AG08395 (cell line): ENCODE results near the gene OTOS.

Source experiments
- DNase-seq: peaks from one replicate; pipeline ENCODE4 v3.0.0; 2012; ENCODE audit warnings: mixed read lengths, low spot score

Gene OTOS

DNA sequence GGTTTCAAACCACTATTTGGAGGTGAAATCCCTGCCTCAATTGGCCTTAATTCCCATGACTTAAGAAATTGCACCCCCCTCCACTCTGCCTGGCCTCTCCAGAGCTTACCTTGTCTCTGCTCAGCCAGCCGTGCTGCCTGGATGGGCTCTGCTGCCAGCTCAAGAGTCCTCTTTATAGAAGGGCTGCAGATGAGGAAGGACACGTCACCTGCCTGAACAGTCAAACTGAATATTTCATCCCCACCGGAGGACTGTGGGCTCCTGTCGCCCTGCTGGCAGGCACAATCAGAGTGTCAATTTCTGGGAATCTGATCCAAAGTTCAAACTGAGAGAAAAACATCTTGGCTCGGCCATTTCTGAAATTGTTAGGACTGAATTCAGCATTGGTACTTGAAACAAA is at the start of gene OTOS:
Gene OTOS, minus strand, starts transcription at position 148 of the 400 bp plus-strand sequence. CDS start 332 bp downstream, outside the sequence.
- DNase-seq: no peak

DNA sequence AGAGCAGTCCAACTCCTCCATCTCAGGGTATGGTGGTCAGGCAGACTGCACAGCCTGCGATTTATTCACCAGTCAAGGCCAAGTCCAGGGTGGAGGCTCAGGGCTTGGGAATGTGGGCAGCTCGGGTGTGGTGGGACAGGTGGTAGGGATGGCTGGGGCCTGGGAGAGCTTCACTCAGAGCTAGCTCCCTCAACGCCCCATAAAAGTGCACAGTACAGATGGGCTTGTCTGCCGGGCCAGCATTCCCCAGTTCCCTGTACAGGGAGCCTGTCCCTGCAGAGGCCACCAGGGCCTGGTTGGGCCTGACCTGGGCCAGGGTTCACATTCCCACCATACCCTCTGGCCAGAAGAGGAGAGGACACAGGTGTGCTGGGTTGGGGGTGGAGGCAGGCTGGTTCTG is 49.2 kb upstream of the OTOS start:
- no peak for DNase-seq

DNA sequence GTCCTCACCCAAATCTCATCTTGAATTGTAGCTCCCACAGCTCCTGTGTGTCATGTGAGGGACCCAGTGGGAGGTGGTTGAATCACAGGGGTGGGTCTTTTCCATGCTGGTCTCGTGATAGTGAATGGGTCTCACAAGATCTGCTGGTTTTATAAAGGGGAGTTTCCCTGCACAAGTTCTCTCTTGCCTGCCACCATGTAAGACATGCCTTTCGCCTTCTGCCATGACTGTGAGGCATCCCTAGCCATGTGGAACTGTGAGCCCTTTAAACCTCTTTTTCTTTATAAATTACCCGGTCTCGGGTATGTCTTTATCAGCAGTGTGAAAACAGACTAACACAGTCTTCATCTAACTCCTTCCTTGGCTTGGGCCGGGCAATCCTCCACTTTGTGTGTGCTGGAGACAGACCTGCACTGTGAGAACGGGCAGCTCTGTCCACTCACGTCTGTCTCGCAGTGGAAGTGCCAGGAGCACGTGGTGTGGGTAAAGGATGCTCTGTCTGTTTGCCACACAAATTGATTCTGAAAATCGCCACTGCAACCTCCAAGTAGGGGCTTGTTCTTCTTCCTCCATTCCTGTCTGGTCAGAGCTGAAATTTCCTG is 47.6 kb upstream of the OTOS start:
- no peak for DNase-seq

DNA sequence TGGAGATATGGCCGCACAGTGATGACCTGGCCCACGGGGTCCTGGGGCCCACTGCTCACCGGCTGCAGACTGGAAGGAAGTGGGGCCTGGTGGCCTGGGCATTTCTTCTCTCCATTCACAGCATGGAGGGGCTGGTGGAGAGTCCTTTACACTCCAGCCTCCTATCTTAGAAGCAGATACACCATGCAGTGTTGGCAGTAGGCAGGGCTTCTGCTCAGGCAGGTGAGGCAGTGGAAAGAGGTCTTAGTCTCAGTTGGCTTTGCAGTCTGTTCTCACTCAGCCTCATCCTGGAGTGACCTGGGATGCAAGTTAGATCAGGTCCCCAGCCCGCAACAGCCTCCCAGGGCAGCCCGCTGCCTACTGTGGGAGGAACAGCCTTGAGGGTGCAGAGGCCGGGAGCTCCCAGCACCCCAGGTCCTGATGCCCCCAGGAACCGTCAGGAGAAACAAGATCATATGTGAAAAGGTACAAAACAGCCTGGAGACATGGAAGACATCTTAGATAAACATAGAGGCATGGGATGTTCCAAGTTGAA is 45.8 kb upstream of the OTOS start:
- no peak for DNase-seq

DNA sequence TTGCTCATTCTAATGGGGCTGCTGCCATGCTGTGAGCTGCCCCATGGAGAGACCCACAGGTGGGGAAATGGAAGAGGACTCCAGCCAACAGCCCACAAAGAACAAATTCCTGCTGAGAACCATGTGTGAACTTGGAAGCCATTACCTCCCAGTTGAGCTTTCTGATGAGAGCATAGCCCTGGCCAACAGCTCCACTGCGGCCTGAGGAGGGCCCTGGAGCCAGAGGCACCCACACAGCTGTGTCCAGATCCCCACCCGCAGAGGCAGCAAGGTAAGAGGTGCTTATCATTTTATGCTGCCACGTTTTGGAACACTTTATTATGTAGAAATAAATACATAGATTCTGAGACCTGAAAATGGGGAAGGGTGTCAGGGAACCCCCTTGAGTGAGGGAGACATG is 44.2 kb upstream of the OTOS start:
- no peak for DNase-seq

DNA sequence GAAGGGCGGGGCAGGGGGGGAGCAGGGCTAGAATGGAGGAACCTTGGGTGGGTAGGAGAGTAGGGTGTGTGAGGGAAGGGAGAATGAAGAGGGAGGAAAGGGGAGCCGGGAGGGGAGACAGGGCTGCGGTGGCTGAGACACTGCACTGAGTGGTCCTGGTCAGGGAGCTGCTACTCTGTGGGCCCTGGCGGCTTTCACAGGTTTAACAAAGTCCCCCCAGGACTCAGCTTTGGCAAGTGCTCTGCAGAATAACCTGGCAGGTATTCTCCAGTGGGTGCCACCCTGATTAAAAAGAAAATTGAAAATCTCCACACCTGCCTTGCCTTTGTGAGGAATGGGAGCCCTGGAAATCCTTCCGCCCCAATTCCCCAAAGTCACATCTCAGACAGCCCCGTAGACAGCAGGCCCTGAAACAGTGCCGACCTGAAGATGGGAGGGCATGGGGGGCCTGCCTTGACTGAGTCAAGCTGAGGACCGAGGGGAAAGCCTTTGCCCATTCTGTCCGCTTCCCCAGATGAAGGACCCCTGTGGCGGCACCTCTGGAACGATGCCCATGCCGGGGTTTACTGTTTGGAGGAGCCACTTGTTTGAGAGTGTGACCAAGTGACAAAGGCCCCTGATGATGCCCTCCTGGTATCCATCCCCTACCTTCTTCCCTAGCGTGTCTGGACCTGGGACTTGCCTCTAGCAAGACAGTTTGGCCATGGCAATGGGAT is 43.6 kb upstream of the OTOS start:
- no peak for DNase-seq

DNA sequence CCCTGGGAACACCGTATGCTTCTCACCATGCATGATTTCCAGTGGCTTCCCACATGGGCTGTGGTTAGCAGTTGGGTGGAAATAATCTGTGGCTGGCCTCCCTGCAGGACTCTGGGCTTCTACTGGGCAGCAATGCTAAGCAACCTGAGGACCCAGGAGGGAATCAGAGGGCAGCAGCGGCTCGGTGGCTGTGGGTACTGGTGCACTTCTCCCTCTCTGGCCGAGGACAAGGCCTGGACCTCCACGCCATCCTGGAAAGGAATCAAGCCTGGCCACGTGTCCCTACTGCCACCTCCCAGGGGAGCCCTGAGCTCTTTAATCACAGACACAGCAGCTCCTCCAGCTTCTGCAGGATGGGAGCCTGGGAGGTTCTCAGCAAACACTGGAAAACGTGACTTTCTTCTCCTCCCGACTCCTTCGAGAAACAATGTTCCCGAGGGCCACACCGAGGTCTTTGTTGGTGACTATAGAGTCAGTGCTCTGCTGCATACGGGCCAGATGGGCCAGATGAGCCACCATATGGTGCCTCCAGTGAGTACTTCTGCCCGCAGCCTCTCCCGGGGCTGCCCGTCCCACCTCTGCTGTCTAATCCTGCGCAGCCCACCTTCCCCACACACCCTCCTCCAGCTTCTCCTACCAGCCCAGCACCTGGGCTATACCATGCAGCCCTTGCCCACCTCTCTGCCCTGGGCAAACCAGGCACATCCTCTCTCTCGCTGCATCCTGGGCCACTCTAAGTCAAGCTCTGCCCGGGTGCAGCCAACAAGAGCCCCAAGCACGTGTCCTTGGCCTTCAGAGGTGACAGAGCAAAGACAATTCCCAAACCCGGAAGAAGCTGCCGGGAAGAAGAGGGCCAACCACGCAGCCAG is 42.8 kb upstream of the OTOS start:
- DNase-seq: no peak

DNA sequence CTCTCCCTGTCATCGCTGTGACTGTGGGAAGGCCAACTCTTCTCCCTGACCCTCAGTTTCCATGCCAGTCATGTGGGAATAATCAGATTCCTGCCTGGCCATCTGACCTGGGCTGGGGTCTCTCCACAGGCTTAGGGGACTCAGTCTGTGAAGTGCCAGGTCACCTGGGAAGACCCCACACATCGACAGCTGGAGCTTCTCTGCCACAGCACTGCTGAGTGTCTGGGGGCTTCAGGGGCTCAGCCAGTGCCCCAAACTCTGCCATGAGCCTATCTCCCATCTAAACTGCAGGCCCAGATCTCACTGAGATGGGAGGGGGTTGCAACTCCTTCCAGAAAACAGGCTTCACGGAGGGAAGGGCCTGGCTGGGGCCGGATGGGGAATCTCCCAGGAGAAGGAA is 42.0 kb upstream of the OTOS start:
- no peak for DNase-seq

DNA sequence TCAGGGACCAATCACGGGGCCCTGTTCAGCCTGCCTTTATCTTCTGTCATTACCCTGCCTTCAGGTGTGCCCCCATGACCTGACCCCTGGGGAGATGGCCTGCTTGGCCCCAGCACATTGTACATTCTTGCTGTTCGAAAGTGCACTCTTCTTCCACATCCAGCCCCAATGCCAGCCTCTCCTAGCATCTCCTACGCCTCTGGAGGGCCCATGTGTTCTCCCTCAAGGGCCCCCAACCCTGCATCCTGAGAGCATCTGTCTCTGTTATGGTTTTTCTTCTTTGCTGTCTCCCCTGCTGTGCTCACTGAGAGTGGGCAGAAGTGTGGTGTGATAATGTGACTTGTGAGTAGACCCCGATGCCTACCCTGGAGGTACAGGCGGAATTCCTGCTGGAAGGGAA is 41.5 kb upstream of the OTOS start:
- DNase-seq: no peak

DNA sequence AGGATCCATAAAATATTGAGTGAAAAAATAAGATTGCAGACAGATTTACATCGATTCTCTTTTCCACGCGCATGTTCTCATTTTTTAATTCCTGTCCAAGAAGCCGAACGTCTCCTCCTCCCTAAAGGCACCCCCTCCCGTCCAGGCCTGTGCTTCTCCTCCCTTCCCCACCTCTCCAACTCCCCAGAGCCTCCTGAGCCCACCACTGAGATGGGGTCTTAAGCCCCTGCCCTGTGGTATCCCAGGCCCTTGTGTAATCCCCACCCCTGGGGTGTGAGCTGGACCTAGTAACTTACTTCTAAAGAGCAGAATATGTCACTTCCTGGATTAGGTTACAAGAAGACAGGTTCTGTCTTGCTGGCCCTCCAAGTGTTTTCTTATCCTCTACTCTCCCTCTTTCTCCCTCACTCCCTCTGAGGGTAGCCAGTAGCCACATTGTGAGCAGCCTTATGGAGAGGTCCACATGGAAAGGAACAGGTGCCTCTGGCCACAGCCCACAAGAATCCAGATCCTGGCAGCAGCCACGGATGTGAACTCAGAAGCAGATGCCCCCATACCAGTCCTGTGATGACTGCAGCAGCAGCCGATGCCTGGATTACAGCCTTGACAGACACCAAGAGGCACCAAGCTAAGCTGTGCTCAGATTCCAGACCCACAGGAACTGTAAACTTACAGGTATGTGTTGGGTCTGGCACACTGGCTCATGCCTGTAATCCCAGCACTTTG is 39.6 kb upstream of the OTOS start:
- DNase-seq: no peak

DNA sequence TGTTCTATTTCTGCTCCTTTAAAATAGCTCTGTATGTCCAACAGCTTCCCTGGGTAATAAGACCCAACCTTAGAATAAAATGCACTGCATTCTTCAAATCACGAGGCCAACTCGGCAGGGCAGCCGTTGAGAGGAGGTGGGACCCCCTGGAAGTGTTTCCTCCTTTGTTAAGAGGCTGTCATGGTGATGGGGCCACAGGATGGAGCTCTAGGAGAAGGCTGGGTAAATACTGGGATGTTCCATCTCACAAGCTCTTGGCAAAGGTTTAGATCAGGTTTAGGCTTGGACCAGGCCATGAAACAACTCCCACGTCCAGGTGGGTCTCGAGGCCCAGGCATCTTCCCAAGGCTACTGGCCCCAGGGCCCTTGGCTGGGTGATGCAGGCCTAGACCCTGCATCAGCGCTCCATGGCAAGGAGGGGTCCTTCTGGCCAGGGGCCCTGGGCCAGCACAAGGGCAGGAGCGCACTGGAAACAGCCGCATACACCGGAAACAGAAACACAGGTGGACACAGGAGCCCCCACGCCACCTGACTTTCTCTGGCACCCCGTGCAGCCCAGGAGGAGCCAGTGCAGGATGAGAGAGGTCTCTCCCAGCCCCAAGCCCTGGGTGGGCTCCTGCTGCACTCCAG is 38.8 kb upstream of the OTOS start:
- no peak for DNase-seq

DNA sequence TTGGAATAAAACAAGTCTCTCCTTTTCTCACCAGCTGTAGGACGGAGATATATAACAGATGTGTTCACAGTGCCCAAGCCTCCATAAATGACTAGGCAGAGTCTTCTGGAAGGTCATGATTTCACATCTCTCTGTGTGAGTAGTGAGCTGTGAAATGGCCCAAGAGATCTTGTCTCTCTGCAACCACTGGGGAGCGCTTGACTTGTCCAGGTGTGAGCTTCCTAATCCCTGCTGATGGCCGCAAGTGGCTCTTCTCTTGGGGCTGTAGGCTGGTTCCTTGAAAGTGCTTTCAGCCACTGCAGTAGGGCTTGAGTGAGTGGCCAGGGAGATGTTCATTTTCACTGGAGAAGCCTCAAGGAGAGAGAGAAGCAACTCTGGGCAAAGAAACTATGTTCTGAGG is 38.1 kb upstream of the OTOS start:
- DNase-seq: no peak

DNA sequence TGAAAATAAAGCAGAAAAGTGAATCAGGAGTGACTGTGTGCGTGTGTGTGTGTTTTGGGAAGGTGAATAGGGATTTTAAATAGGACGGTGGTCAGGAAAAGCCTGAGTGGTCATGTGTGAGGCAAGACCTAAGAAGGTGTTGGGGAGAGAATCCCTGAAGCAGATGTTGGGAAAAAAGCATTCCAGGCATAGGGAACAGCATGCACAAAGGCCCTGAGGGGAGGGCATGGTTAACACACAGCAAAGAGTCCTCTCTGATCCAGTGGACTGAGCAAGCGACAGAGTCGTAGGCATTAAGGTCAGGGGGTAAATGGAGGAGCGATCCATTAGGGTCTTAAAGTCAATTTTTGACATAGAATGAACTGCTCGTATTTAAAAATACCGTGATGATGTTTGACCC is 34.0 kb upstream of the OTOS start:
- no peak for DNase-seq

DNA sequence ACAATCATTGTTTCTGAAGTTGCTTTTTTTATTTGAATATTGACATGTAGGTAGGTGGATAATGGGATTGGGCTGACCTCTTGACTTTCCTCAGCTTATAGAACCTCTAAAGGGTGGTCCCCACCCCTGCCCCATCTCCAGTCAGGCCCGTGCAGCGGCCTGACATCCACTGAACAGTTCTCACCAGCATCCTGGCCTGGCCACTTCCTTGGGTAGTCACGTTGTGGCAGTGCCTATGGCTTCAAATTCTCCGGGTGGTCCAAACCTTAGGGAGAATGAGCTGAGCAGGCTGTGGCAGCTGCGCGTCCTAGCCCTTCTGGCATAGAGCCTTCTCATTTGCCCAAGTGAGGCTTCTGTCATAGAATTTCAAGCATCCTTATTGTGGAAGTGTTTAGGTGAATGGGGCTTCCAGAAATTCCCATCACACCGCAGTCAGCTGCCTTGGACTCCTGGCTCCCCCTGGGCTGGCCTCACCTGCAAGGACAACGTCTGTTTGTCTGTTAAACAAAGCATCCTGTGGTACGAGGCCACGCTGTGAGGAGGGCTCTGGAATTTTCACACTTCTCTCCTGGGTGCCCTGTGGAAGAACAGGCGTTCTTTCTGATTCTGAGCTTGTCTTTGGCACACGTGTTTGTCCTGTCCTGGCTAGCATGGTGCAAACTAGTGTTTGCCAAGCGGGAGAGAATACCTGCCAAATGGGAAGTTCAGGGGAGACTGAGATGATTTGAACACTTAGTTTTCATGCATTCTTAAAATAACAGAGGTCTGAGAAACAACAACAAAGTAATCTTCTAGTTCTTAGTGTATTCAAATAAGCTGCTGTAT is 31.8 kb upstream of the OTOS start:
- no peak for DNase-seq

DNA sequence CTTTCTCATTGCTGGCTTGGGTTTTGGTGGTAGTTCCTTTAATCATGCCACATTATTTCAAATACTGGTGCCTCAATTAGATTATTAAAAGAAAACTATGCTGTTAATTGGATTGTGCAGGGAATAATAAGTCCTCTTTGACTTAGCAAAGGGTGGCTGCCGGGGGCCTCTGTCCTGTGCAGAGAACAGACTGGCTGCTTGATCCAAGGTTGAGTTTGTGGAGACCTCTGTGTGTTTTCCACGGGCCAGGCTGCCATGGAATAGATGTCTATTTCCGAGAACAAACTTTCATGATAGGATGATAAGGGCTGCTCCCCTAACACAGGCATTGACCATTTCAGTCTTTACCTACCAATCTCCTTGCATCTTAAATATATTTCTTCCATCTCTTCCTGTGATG is 30.4 kb upstream of the OTOS start:
- no peak for DNase-seq

DNA sequence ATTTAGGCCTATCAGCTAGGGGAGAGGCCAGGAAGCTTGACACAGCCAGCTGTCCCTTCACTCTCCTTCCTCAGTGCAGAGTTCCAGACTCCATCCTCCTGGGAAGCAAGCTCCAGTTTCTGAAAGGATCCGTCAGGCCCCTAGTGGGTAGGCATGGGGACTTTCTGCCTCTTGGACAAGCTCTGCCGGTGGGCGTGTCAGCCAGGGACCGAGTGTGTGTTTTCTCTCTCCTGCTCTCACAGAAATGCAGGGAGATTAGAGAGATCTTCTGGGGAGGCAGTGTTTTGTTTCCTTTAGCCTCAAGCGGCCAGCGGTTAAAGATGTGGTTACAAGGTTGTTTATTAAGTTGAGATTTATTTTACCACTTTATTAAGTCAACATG is 29.9 kb upstream of the OTOS start:
- DNase-seq: no peak

DNA sequence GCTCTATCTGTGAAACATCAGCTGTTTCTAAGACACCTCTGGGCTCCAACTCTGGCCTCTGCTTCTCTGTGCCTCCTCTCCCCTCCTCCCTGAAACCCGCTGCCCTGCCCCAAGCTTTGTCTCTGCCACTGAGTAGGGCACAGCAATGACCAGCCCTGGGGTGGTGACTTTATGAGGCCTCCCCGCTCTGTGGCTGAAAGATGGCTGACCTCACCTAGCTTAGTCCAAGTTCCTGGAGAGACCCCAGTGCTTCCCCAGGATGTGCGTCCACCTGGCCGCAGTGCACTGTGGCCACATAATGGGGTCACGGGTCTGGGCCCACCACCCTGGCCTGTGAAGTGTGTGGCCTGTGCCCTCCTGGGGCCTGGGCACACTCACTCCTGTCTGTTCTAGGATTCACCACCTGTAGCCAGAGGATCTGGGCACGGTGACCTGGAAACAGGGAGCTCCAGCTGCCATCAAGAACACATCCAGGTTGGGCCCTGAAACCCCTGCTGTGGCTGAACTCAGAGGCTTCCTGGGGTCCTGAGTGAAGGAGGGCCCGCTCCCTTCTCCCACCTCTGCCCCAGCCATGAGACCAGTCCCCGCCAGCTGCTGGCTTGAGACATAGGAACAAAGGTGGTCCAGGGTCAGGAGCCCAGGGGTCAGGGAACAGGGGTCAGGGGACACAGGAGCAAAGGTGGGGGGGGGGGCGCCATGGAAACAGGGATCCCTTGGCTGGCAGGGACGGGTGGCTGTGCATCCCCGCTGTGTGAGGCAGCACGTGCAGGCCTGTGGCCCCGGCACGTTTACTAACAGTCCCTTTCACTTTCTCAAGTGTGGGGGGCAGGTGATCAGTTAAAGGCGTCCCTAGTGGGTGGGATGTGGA is 29.3 kb upstream of the OTOS start:
- DNase-seq: no peak

DNA sequence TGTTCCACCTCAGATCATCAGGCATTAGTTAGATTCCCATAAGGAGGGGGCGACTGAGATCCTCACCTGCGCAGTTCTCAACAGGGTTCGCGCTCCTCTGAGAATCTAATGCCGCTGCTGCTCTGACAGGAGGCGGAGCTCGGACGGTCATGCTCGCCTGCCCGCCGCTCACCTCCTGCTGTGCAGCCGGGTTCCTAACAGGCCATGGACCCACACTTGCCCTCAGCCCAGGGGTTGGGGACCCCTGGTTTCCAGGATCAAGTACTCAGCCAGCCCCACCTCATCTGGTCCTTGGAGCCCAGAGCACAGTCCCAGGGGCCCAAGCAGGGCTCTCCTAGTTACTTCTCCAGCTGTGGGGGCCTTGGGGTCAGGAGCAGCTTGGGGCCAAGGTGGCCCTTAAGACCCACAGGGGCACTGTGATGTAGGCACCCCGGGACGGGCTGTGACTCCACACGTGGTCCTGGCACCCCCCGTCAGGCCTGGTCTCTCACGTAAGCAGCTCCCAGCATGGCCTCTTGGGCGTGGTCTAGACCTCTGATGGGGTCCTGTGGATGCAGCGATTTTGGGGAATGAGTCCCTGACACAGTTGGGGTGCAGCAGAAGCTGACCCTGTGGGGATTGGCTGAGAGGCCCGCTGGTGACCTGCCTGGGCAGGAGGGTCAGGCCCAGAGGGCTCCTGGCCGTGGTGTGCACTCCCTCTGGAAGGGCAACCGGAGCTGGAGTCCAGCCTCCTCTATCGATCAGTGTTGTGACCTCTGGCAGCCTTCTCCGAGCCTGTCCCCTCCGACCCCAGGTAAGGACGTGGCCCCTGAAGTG is 28.3 kb upstream of the OTOS start:
- no peak for DNase-seq

DNA sequence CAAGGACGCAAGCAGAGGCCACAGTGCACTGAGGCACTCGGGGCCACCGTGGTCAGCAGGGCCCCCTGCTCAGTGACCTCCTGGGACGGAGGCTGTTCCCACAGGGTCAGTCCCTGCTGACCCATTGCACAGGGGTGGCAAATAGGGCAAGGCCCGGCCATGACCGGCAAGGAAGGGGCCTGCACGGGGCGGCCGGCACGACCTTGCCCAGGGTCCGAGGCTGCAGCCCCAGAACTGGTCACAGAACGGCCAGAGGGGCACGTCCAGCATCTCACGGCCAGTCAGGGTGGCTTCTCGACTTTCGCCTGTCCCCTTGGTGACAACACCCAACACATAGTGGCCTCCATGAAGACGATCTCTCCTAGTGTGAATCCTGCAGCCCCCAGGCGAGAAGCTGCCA is 27.6 kb upstream of the OTOS start:
- DNase-seq: no peak
